ENCODE data around the gene DLL3.

GRCh38 chr19:39553082-39553652, 54.4 kb downstream of the DLL3 start:
- TF ChIP-seq CTCF (IDR thresholded peaks at IDR 0.05) (no peak), KDM1A (IDR thresholded peaks at IDR 0.05; ENCODE audit: low read depth) (no peak), CEBPB (IDR thresholded peaks at IDR 0.05) (no peak), JUN (IDR thresholded peaks at IDR 0.05) (no peak), RAD21 (conservative IDR thresholded peaks at IDR 0.05 in 1 of 2, IDR thresholded peaks at IDR 0.05 in 1 of 2) (no peak), REST (IDR thresholded peaks at IDR 0.05) (no peak), JUNB (IDR thresholded peaks at IDR 0.05) (no peak), RFX5 (IDR thresholded peaks at IDR 0.05) (no peak), POLR2A (IDR thresholded peaks at IDR 0.05; ENCODE audit: low read length) (no peak), FOXS1 (CRISPR knock-in tag; IDR thresholded peaks at IDR 0.05) (no peak), NR3C1 (IDR thresholded peaks at IDR 0.05) (no peak), MAX (IDR thresholded peaks at IDR 0.05) (no peak), EP300 (IDR thresholded peaks at IDR 0.05) (no peak), ZSCAN20 (CRISPR knock-in tag; IDR thresholded peaks at IDR 0.05) (no peak)
